ENCODE measurements around the gene TMPRSS7. TPM values are rescaled to one million over a fixed set of nuclear protein-coding genes. Genes with fewer than 3 reads are reported as not detected.

Gene TMPRSS7
- not detected in 2 replicates for total RNA-seq (2021; fragmentation: NEBNext Ultra II Directional; extraction: Animal tissue kit (Norgen Biotek cat#: 25700))
- polyA plus RNA-seq (2011; rRNA removed) = 0.05 TPM in 1 of 2 replicates, not detected in the other
- polyA plus RNA-seq (2011; cell fraction: cytosol; rRNA removed) = not detected
- polyA plus RNA-seq (2011; cell fraction: nucleus; rRNA removed) = not detected
- not detected in 4 replicates for polyA plus RNA-seq (2012, experiment 1 of 2)
- polyA plus RNA-seq (2012, experiment 2 of 2) = not detected
- polyA plus RNA-seq (2013, experiment 1 of 2) = 0.06 TPM
- polyA plus RNA-seq (2013, experiment 2 of 2) = not detected
- not detected in 2 replicates for polyA minus RNA-seq (2011; rRNA and poly(A)+ RNA removed)
- polyA minus RNA-seq (2011; cell fraction: cytosol; rRNA and poly(A)+ RNA removed) = not detected
- not detected for polyA minus RNA-seq (2011; cell fraction: nucleus; rRNA and poly(A)+ RNA removed)
- long read RNA-seq, experiment 1 = 0 reads
- long read RNA-seq, experiment 2 = 0 reads

- ChIA-PET CTCF (ENCODE audit: partially characterized antibody) (interaction anchor here (0.9 to 5.5 kb wide), 5 partner anchors 8 to 45 kb away, joined by 3 to 40 read pairs (median 4); no protein-coding TSS in a partner anchor), POLR2A (ENCODE audit: partially characterized antibody) (no interaction called here)
- Histone ChIP-seq H3K36me3 (ENCODE audit: control insufficient read depth in 2 of 4, insufficient read depth in 4 of 4, low read length in 3 of 4) (peaks cover 0 to 4% (median 0%) of the 10 kb centered on the region in 4 experiments; a peak in 1 of 8 replicates), H3K23me2 (ENCODE audit: low read depth, low read length) (no peaks in the 10 kb centered on the region), H3K79me1 (ENCODE audit: low read depth, low read length) (no peaks in the 10 kb centered on the region), H3K79me2 (ENCODE audit: control insufficient read depth in 1 of 2, insufficient read depth in 2 of 2, low read length in 2 of 2) (no peaks in the 10 kb centered on the region), H4K8ac (ENCODE audit: extremely low read depth, insufficient read depth, low read length) (no peak within 1 kb of the TSS), H4K5ac (ENCODE audit: insufficient read length, low read depth, low read length) (no peak within 1 kb of the TSS), H3K23ac (ENCODE audit: insufficient read length) (no peak within 1 kb of the TSS), H3K9ac (replicated peaks in 1 of 4; ENCODE audit: extremely low read depth in 1 of 4, low read depth in 3 of 4, low read length in 3 of 4) (no peak within 1 kb of the TSS), H2BK15ac (ENCODE audit: low read length) (no peak within 1 kb of the TSS), H4K20me1 (replicated peaks in 1 of 2; ENCODE audit: control insufficient read depth in 1 of 2, insufficient read depth in 2 of 2, low read length in 2 of 2) (no peaks in the 10 kb centered on the region), H3K27ac (ENCODE audit: low read depth, low read length) (no peak within 1 kb of the TSS), H4K91ac (replicated peaks; ENCODE audit: insufficient read length, low read length) (no peak within 1 kb of the TSS), H3K9me3 (ENCODE audit: insufficient read depth in 2 of 2, low read depth in 1 of 2, low read length in 1 of 2) (peaks cover 9 to 26% of the 10 kb centered on the region in 2 experiments), H2AFZ (ENCODE audit: low read length) (no peak within 1 kb of the TSS), H2BK120ac (replicated peaks; ENCODE audit: low read depth, low read length) (no peak within 1 kb of the TSS), H3K4me2 (ENCODE audit: insufficient read depth in 1 of 2, low read depth in 2 of 2, low read length in 2 of 2) (no peak within 1 kb of the TSS), H2AK5ac (ENCODE audit: low read depth, low read length) (no peak within 1 kb of the TSS), H2BK12ac (ENCODE audit: low read depth, low read length) (no peak within 1 kb of the TSS), H3K56ac (replicated peaks; ENCODE audit: insufficient read length, low read depth, low read length) (no peak within 1 kb of the TSS), H3K4me3 (ENCODE audit: extremely low read depth in 1 of 4, insufficient read depth in 2 of 4, low read depth in 3 of 4, low read length in 4 of 4) (no peak within 1 kb of the TSS), H3K18ac (ENCODE audit: extremely low read depth, low read length) (no peak within 1 kb of the TSS), H3K4ac (replicated peaks; ENCODE audit: insufficient read length, low read depth, low read length) (no peak within 1 kb of the TSS), H2BK5ac (ENCODE audit: low read depth, low read length) (no peak within 1 kb of the TSS), H3K27me3 (replicated peaks in 1 of 4; ENCODE audit: control insufficient read depth in 3 of 4, extremely low read depth in 1 of 4, insufficient read depth in 3 of 4, low read length in 3 of 4) (no peaks in the 10 kb centered on the region), H2BK20ac (ENCODE audit: low read length) (no peak within 1 kb of the TSS), H3K4me1 (replicated peaks in 1 of 4; ENCODE audit: control insufficient read depth in 3 of 4, insufficient read depth in 4 of 4, low read length in 3 of 4) (no peaks in the 10 kb centered on the region; a peak in 2 of 7 replicates), H3K14ac (ENCODE audit: insufficient read length) (no peak within 1 kb of the TSS)
- TF ChIP-seq EP300 (IDR thresholded peaks at IDR 0.05; ENCODE audit: borderline replicate concordance in 1 of 2, low read depth in 2 of 2, low read length in 2 of 2) (no peak), POLR2A (IDR thresholded peaks at IDR 0.05; ENCODE audit: control extremely low read depth in 1 of 2, low read depth in 2 of 2, low read length in 2 of 2) (no peak), SP2 (IDR thresholded peaks at IDR 0.05; ENCODE audit: low read length) (no peak), CEBPB (IDR thresholded peaks at IDR 0.05; ENCODE audit: low read depth, low read length) (no peak)
- DNase-seq (ENCODE audit: low read depth in 1 of 2, low spot score in 2 of 2) (no peak), FAIRE-seq (no peak)
- WGBS, 2 experiments (ENCODE audit: extremely low coverage in 1 of 2, insufficient coverage in 1 of 2, insufficient read length in 1 of 2, insufficient replicate concordance in 2 of 2, low coverage in 1 of 2, low lambda C conversion rate in 2 of 2, missing lambda C conversion rate in 1 of 2) = 91% methylated on average over 4 of the region's 4 CpGs; no CpG with 5 or more reads in 1 of the 2 experiments
Measured at GRCh38 chr3:112034436-112034835, at the start of gene TMPRSS7. TMPRSS7 (plus strand) TSS chr3:112034736; CDS start chr3:112034846, 110 bp downstream.
